ENCODE results near the gene HSPA6. TPM values are rescaled to one million over a fixed set of nuclear protein-coding genes. Genes with fewer than 3 reads are reported as not detected.
"Not testable (repeated sequence)": the region's sequence is repeated elsewhere in the genome, so short reads cannot be mapped to it uniquely, and the experiment has no call there.

HSPA6 gene
- total RNA-seq, 1 donor from 2014 or later = 0.99 TPM

DNA sequence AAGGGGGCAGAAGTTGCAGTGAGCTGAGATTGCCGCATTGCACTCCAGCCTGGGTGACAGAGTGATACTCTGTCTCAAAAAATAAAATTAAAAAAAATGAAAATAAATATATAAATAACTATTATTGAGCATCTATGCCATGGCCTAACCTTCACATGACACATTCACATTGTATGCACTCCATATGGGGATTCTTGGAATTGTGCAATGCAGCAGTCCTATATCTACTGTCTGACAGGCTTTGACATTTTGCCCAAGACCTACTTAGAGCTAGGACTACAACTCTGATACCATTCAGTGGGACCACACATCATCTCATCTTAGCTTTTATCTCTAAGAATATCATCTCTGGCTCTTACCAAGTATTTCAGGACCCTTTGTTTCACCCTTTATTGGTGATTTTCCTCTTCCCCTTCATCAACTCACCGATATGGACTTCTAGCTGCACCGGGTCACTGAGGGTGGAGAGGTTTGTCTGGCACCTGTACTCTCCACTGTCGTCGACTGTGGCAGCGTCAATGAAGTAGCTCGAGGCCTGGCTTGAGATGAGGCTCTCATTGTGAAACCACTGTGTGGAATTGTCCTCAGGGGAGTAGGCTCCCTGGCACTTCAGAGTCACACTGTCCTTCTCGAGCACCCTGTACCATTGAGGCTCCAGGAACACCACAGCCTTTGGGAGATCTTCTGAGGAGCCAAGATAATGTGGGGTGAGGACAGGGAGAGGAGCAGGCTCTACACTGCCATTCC is 23.8 kb downstream of the HSPA6 start:
- intact Hi-C loops (cut with micrococcal nuclease); DNase-seq (ENCODE audit: low spot score); H3K9me3 Mint-ChIP-seq; H3K27ac Mint-ChIP-seq; H3K4me1 Mint-ChIP-seq (ENCODE audit: low read depth); H3K4me3 Mint-ChIP-seq; H3K27me3 Mint-ChIP-seq (ENCODE audit: insufficient read depth); H3K36me3 Mint-ChIP-seq (ENCODE audit: low read depth): not testable (repeated sequence)

DNA sequence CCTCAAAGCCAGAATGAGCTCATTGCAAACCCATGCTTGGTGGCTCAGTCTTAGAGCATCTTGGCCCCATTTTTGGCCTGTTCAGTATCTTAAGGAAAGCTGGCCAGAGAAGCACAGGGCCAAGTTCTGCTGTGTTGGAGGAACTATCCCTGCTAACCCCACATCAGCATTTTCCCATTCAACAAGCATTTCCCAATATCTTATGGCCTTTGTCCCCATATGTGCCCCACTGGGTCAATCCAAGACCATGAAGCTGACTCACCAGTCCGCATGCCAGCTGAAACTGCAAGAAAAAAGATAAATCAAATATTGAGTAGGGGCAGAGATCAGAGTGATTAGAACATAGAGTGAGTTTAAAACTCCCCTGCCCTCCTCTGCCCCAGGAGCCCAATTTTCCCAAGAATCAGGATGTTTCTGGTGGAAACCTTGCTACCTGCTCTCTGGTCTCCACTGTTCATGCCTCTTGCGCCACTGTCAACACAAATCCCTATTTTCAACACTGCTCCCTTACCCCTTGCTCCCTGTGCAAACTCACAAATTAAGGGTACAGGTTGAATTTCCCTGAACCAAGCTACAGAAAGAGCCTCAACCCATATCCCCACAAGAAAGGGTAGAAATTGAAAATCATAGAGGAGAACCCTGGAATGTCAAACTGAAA is 24.5 kb downstream of the HSPA6 start:
- H3K27me3 Mint-ChIP-seq (ENCODE audit: insufficient read depth); DNase-seq (ENCODE audit: low spot score); intact Hi-C loops (cut with micrococcal nuclease); H3K9me3 Mint-ChIP-seq; H3K4me1 Mint-ChIP-seq (ENCODE audit: low read depth); H3K27ac Mint-ChIP-seq; H3K4me3 Mint-ChIP-seq; H3K36me3 Mint-ChIP-seq (ENCODE audit: low read depth): not testable (repeated sequence)

DNA sequence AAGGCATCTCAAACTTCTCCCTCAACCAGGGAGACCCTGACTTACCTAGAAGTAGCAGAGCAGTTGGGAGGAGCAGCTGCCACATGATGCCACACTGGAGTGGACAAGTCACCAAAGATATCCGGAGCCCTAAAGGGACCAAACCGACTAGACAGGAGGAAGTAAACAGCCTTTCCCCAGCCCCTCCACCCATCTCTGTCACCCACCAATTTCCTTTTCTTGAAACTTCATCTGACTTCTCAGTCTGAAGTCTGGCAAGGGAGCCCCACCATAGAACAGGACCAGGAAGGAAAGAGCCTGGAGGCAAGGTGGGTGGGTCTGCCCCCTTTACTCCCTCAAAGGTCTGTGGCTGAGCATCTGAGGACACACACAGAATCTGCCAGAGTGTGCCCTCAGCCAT is 25.3 kb downstream of the HSPA6 start, which contains the start of gene FCGR3A:
Gene FCGR3A, minus strand, starts transcription at position 167 of the 400 bp plus-strand sequence. Its CDS starts 82 bp downstream, at position 85.
- Mint-ChIP-seq H3K9me3 (peaks cover 7% of the 10 kb centered on the region), H3K36me3 (ENCODE audit: low read depth) (peaks cover 3% of the 10 kb centered on the region), H3K27ac (no peak within 1 kb of the TSS), H3K4me1 (ENCODE audit: low read depth) (peaks cover 13% of the 10 kb centered on the region), H3K4me3 (no peak within 1 kb of the TSS), H3K27me3 (ENCODE audit: insufficient read depth) (no peaks in the 10 kb centered on the region)
- intact Hi-C loops (cut with micrococcal nuclease) = no loop called here
- no peak for DNase-seq (ENCODE audit: low spot score)

DNA sequence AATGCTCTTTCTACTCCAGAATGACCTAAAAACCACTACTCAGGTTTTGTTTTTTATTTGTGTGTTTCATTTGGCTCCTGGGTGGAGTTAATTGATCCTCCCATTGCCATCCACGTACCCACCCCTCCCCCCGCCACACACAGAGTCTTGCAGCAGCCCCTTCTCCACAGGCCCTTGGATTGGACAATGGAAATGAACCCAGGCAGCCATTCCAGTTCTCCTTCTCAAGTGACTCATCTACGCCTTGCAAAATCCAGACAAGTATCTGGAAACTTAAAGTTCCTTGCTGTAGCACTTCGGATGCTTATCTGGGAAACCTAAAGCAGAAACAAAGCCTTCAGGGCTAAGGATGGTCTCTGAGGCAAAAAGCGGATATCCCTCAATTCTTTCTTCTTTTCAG is 26.6 kb downstream of the HSPA6 start:
- H3K36me3 Mint-ChIP-seq (ENCODE audit: low read depth); intact Hi-C loops (cut with micrococcal nuclease); DNase-seq (ENCODE audit: low spot score); H3K9me3 Mint-ChIP-seq; H3K27ac Mint-ChIP-seq; H3K4me3 Mint-ChIP-seq; H3K27me3 Mint-ChIP-seq (ENCODE audit: insufficient read depth): not testable (repeated sequence)
- H3K4me1 Mint-ChIP-seq (ENCODE audit: low read depth) = peaks cover 18% of the 10 kb centered on the region

DNA sequence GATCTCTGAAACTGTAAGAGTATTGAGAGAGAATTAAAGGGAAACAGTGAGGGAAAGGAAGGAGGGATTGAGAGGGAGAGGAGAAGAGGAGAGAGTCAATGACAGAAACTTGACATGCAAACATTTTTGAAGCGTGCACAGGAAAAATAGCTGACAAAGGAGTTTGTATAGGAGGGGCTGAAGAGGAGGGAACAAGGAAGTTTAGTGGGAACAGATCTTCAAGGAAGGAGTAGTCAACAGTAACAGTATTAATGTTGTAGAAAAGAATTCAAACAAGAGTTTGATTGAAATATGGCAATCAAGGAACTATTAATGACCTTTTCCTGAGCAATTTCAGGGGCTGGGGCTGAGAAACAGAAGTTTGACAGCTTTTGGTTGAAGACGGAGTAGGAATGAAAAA is 29.3 kb downstream of the HSPA6 start:
- DNase-seq (ENCODE audit: low spot score); H3K27me3 Mint-ChIP-seq (ENCODE audit: insufficient read depth); H3K36me3 Mint-ChIP-seq (ENCODE audit: low read depth); H3K27ac Mint-ChIP-seq; intact Hi-C loops (cut with micrococcal nuclease); H3K4me3 Mint-ChIP-seq; H3K9me3 Mint-ChIP-seq: not testable (repeated sequence)
- peaks cover 18% of the 10 kb centered on the region for H3K4me1 Mint-ChIP-seq (ENCODE audit: low read depth)

DNA sequence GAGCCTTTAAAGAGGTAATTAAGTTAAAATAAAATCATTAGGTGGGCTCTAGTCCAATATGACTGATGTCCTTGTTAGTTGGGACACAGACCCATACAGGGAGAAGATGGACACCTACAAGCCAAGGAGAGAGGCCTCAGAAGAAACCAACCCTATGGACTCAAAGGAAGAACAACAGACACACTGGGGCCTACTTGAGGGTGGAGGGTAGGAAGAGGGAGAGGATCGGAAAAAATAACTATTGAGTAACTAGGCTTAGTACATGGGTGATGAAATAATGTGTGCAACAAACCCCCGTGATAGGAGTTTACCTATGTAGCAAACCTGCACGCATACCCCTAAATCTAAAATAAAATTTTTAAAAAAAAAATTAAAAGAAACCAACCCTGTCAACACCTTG is 30.0 kb downstream of the HSPA6 start:
- H3K4me3 Mint-ChIP-seq; H3K27me3 Mint-ChIP-seq (ENCODE audit: insufficient read depth): not testable (repeated sequence)
- H3K27ac Mint-ChIP-seq = peak overlapping the region; percentile 82

DNA sequence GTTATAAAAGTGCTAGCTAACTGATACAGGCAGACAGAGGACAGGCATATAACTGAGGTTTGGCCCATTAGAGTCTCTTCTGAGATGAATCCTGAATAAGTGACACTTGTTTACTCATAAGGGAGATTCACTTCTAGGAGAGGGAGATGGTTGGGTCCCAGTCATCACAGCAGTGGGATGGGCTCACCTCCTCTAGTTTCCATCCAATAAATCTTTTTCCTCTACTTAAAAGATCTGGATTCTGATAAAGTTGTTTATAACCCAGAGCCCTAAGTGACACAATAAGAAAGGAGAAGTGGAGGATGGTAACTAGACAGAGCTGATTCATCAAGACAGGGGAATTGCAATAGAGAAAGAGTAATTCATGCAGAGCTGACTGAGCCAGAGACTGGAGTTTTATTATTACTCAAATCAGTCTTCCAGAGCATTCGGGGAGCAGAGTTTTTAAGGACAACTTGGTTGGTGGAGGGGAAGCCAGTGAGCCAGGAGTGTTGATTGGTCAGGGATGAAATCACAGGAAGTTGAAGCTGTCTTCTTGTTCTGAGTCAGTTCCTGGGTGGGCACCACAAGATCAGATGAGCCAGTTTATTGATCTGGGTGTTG is 30.6 kb downstream of the HSPA6 start:
- H3K27me3 Mint-ChIP-seq (ENCODE audit: insufficient read depth); H3K36me3 Mint-ChIP-seq (ENCODE audit: low read depth); intact Hi-C loops (cut with micrococcal nuclease); H3K9me3 Mint-ChIP-seq; DNase-seq (ENCODE audit: low spot score): not testable (repeated sequence)
- H3K27ac Mint-ChIP-seq = peak overlapping the region; percentile 59
- H3K4me1 Mint-ChIP-seq (ENCODE audit: low read depth) = peaks cover 18% of the 10 kb centered on the region
- peak overlapping the region; percentile 0 for H3K4me3 Mint-ChIP-seq

More for the DNA sequence above, 30.0 kb downstream of the HSPA6 start:
- intact Hi-C loops (cut with micrococcal nuclease); H3K9me3 Mint-ChIP-seq; DNase-seq (ENCODE audit: low spot score); H3K36me3 Mint-ChIP-seq (ENCODE audit: low read depth): not testable (repeated sequence)
- peaks cover 18% of the 10 kb centered on the region for H3K4me1 Mint-ChIP-seq (ENCODE audit: low read depth)

DNA sequence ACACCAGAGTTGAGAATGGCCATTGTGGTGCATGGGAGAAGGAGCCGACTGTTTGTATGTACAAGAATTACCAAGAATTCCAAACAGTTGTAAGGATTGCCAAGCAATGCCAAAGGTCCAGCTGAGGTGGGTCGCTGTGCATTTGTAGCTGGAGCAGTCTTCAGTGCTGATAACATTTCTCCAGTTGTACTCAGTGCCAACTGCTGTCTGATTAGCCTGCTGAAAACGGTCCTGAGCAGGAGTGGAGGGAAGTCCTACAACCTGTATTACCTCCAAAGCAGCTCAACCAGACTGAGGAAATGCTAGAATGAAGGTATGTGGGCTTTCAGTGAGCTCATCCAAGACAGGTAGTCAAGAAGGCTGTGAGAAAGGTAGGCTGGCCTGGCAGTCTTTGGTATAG is 31.8 kb downstream of the HSPA6 start:
- H3K4me3 Mint-ChIP-seq; H3K36me3 Mint-ChIP-seq (ENCODE audit: low read depth); H3K27ac Mint-ChIP-seq; H3K27me3 Mint-ChIP-seq (ENCODE audit: insufficient read depth); DNase-seq (ENCODE audit: low spot score); intact Hi-C loops (cut with micrococcal nuclease); H3K9me3 Mint-ChIP-seq: not testable (repeated sequence)
- peaks cover 24% of the 10 kb centered on the region for H3K4me1 Mint-ChIP-seq (ENCODE audit: low read depth)

DNA sequence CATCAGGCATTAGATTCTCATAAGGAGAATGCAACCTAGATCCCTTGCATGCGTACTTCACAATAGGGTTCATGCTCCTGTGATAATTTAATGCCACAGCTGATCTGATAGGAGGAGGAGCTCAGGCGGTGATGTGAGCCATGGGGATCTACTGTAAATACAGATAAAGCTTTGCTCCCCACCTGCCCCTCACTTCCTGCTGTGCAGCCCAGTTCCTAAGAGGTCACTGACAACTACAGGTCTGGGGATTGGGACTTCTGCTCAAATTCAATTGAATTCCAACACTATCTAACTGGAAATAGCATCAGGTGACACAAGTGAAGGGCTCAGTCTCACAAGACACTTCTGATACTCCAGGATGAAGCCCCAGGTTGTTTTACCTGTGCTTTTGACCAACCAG is 32.6 kb downstream of the HSPA6 start:
- H3K27ac Mint-ChIP-seq; H3K27me3 Mint-ChIP-seq (ENCODE audit: insufficient read depth); H3K36me3 Mint-ChIP-seq (ENCODE audit: low read depth); DNase-seq (ENCODE audit: low spot score); H3K4me3 Mint-ChIP-seq; intact Hi-C loops (cut with micrococcal nuclease); H3K9me3 Mint-ChIP-seq: not testable (repeated sequence)
- H3K4me1 Mint-ChIP-seq (ENCODE audit: low read depth) = peaks cover 28% of the 10 kb centered on the region

DNA sequence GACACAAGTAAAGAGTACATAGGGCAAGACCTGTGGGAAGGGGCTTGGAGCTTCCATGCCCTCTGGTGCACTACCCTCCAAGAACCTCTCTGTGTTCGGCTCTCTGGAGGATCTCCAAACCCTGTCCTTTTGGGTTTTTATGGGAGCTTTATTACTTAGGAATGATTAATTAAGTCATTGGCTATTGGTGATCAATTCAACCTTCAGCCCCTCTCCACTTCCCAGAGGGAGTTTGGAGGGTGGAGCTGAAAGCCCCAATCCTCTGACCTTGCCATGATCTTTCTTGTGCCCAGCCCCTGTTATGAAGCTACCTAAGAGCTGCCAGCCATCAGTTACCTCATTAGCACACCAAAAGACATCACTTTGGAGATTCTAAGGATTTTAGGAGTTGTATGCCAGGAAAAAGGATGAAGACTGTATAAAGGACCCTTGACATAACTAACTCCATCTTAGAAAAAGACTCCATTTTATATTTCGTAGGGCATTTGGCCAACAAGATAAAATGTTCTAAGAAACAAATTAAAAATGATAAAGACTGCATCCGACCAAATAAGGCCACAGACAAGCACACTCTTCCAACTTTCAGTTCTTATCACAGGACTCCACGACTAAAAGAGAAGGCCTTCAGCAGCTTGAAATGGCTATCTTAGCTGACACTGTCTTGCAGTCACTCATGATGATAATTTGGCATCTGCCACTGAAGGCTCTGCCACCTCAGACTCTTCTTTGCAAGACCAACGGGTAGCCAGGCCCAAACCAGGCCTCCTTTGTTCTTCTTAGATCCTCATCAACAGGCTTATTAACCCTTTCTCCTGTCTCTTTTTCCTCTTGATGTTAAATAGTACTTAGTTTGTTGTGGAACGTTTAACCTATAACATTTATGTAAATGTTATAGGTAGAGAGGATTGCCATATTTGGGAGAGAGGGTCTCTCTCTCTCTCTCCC is 33.4 kb downstream of the HSPA6 start:
- not testable (repeated sequence) for H3K36me3 Mint-ChIP-seq (ENCODE audit: low read depth); H3K9me3 Mint-ChIP-seq

DNA sequence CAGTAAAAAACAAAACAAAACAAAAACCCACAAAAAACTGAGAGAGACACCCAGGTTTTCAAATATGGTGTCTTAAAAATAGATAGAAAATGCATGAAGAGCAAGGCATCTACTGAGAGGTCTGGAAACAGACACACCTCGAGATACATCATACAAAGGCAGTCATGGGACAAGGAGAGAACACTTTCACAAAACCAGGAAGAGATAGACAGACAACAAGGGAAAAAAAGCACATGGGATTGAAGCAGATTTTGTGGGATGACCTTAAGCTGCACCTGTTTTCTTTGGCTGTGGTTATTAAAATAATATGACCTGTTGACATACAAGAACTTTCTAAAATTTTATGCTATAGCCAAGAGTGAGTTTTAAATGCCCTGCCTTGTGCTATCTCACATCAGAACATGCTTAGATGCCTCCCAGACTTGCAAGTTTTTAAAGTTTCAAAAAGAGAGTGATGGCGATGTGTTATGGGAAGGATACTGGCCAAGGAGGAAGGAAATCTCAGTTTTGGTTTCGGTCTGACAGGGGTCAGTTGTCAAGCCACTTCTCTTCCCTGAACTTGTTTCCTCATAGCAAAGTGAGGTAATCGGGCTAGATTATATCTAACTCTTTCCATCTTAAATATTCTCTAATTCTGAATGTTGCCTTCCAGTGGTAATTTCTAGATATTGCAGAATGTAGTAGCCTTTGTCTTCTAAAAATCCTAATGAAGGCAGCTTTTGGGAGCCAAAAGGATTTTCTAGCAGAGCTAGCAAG is 36.8 kb downstream of the HSPA6 start:
- H3K4me3 Mint-ChIP-seq; H3K9me3 Mint-ChIP-seq; intact Hi-C loops (cut with micrococcal nuclease); DNase-seq (ENCODE audit: low spot score); H3K27me3 Mint-ChIP-seq (ENCODE audit: insufficient read depth); H3K36me3 Mint-ChIP-seq (ENCODE audit: low read depth): not testable (repeated sequence)
- peaks cover 12% of the 10 kb centered on the region for H3K4me1 Mint-ChIP-seq (ENCODE audit: low read depth)
- H3K27ac Mint-ChIP-seq = peak overlapping the region; percentile 27

More for the DNA sequence above, 33.4 kb downstream of the HSPA6 start:
- intact Hi-C loops (cut with micrococcal nuclease); H3K27me3 Mint-ChIP-seq (ENCODE audit: insufficient read depth); DNase-seq (ENCODE audit: low spot score); H3K27ac Mint-ChIP-seq; H3K4me3 Mint-ChIP-seq: not testable (repeated sequence)
- peaks cover 28% of the 10 kb centered on the region for H3K4me1 Mint-ChIP-seq (ENCODE audit: low read depth)

DNA sequence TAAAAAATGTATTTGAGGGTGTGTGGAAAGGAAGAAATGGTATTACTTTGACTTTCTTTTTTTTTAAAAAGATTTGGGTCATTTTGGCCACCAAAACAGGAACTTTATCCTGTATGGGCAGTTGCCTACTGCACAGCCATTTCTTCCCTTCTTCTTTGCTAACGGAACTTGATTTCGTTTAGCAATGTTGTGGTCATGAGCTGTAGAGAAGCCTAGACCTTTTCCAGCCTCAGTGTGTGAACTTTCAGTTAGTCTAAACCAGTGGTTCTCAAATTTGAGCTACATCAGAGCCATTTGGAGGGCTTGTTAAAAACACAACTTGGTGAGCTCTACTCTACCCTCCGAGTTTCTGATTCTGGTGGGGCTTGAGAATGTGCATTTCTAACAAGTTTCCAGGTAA is 38.1 kb downstream of the HSPA6 start:
- H3K27ac Mint-ChIP-seq; intact Hi-C loops (cut with micrococcal nuclease); H3K9me3 Mint-ChIP-seq: not testable (repeated sequence)

More for the DNA sequence above, 38.1 kb downstream of the HSPA6 start:
- peaks cover 17% of the 10 kb centered on the region for H3K4me1 Mint-ChIP-seq (ENCODE audit: low read depth)
- H3K4me3 Mint-ChIP-seq; H3K36me3 Mint-ChIP-seq (ENCODE audit: low read depth); DNase-seq (ENCODE audit: low spot score); H3K27me3 Mint-ChIP-seq (ENCODE audit: insufficient read depth): not testable (repeated sequence)

Measured in activated T-helper 1 cell treated with anti-CD3 and anti-CD28 coated beads, Interleukin-12 subunit alpha, Interleukin-12 subunit beta, Interleukin-2, Interleukin-4 antibody, amounts not matched to agents 30 ng/mL and 10 ng/mL and 1 ng/mL, durations not matched to agents 14 hours and 24 hours and 36 hours (primary cell).